ENCODE data around the gene PRF1. TPM values are rescaled to one million over a fixed set of nuclear protein-coding genes. Genes with fewer than 3 reads are reported as not detected.

Gene PRF1
- total and polyA plus RNA-seq, 10 donors = 6.6 to 79.6 (median 54.6) TPM

DNA sequence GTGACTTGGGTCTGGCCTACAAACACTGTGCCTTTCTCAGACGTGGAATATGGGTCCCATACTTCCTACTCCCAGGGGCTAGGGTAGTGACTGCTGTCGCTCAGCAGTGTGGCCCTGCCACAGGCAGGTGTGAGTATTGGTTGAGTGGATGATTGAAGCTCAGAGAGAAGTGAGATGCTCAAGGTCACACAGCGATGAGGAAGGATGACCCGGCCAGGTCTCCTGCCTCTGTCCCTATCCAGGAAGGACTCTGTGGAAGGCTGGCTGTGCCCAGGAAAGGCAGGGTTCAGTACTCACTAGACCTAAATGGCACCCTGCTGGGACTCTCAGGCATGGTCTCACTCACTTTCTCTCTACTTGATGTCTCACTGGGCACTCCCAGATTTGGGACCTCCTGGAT is 2.8 kb downstream of the PRF1 start:
- peaks cover 0 to 60% (median 8%) of the 10 kb centered on the region in 6 donors for H3K4me1 ChIP-seq
- peaks cover 0 to 41% (median 0%) of the 10 kb centered on the region in 6 donors for H3K36me3 ChIP-seq
- peak overlapping the region in 2 of 8 donors; percentile 82 to 89 for H3K27ac ChIP-seq
- H3K9me3 ChIP-seq = no peaks in the 10 kb centered on the region
- H3K27me3 ChIP-seq (replicated peaks in 1 of 7) = no peaks in the 10 kb centered on the region
- intact Hi-C loops (cut with DNase I; ENCODE audit: low total_unique reads) = no loop called here
- H3K4me3 ChIP-seq = peak overlapping the region in 4 of 8 donors; percentile 39 to 68 (median 44)
- 74 to 87% (median 82%) methylated on average over 4 of the region's 4 CpGs for WGBS, 5 donors
- peak; percentile 52 for DNase-seq
- TF ChIP-seq POLR2A (IDR thresholded peaks at IDR 0.05) = no peak
- TF ChIP-seq CTCF (IDR thresholded peaks at IDR 0.05 in 8 of 11, conservative IDR thresholded peaks at IDR 0.05 in 3 of 11) = no peak
- no peak for TF ChIP-seq POLR2AphosphoS5 (IDR thresholded peaks at IDR 0.05)

DNA sequence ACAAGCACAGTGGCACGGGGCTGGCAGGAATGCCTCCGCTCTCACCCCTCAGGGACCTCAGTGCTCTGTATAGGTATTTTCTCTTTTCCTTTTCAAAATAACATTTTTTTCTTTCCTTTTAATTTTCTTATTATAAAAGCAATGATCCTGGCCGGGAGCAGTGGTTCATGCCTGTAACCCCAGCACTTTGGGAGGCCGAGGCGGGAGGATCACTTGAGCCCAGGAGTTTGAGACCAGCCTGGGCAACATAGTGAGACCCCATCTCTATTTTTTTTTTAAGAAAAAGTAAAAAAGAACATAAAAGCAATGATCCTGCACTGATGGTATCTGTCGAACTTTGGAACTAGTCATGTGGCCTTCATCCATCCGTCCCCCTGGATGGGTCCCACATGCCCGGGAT is 3.2 kb downstream of the PRF1 start:
- peak overlapping the region in 4 of 8 donors; percentile 39 to 68 (median 44) for H3K4me3 ChIP-seq
- DNase-seq = no peak
- intact Hi-C loops (cut with DNase I; ENCODE audit: low total_unique reads) = no loop called here
- H3K9me3 ChIP-seq = no peaks in the 10 kb centered on the region
- peaks cover 0 to 64% (median 8%) of the 10 kb centered on the region in 6 donors for H3K4me1 ChIP-seq
- no peaks in the 10 kb centered on the region for H3K27me3 ChIP-seq (replicated peaks in 1 of 7)
- TF ChIP-seq POLR2A (IDR thresholded peaks at IDR 0.05) = no peak
- TF ChIP-seq POLR2AphosphoS5 (IDR thresholded peaks at IDR 0.05) = no peak
- TF ChIP-seq CTCF (IDR thresholded peaks at IDR 0.05 in 8 of 11, conservative IDR thresholded peaks at IDR 0.05 in 3 of 11) = no peak
- peaks cover 0 to 41% (median 0%) of the 10 kb centered on the region in 6 donors for H3K36me3 ChIP-seq
- WGBS, 5 donors = 92 to 96% (median 95%) methylated on average over 8 of the region's 8 CpGs
- peak overlapping the region in 1 of 8 donors; percentile 89 for H3K27ac ChIP-seq

GRCh38 chr10:70598857-70599295 is 3.7 kb downstream of the PRF1 start:
- Histone ChIP-seq H3K9me3 (no peaks in the 10 kb centered on the region), H3K27ac (no peak overlapping the region), H3K4me3 (peak overlapping the region in 3 of 8 donors; percentile 12 to 68 (median 39)), H3K4me1 (peaks cover 0 to 64% (median 8%) of the 10 kb centered on the region in 6 donors), H3K27me3 (replicated peaks in 1 of 7) (no peaks in the 10 kb centered on the region), H3K36me3 (peaks cover 0 to 41% (median 0%) of the 10 kb centered on the region in 6 donors)
- TF ChIP-seq POLR2AphosphoS5 (IDR thresholded peaks at IDR 0.05) (peak in 1 of 3 donors; percentile 18), POLR2A (IDR thresholded peaks at IDR 0.05) (no peak), CTCF (IDR thresholded peaks at IDR 0.05 in 8 of 11, conservative IDR thresholded peaks at IDR 0.05 in 3 of 11) (no peak)
- intact Hi-C loops (cut with DNase I; ENCODE audit: low total_unique reads) = no loop called here
- no peak for DNase-seq
- WGBS, 5 donors = 79 to 89% (median 80%) methylated on average over 16 of the region's 16 CpGs

DNA sequence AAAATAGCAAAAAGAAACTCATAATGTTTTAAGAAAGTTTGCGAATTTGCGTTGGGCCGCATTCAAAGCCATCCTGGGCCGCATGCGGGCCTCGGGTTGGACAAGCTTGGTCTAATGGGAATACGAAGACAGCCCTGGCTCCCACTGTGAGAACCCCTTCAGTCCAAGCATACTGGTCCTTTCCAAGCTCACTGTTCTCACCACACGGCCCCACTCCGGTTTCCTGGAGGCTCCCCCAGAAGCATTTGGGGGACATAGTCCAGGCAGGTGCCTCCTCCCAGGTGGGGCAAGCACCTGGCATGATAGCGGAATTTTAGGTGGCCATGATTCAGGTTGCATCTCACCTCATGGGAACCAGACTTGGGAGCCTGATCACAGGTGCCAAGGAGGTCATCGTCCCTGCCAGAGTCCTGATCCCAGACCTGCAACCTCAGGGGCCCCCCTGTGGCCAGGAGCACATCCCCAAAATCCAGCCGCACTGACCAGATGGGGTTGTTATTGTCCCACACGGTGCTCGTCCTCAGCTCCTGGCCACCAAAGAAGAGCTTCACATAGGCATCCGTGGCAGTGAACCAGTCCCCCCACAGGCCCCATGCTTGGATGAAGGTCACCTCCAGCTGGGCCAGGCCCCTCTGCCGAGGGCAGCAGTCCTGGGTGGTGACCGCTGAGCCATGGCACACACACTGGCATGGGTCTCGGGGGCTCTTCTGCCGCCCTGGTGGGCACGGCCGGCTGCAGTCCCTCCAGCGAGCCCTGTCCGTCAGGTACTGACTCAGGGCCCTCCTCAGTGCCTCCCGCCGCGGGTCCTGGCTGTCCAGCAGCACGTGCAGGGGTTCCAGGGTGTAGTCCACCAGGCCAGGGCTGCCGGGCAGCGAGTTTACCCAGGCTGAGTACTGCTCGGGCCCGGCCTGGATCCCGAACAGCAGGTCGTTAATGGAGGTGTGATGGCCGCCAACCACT is 4.4 kb downstream of the PRF1 start:
- Histone ChIP-seq H3K36me3 (peaks cover 0 to 41% (median 0%) of the 10 kb centered on the region in 6 donors), H3K9me3 (no peaks in the 10 kb centered on the region), H3K4me3 (peak overlapping the region in 2 of 8 donors; percentile 39 to 68), H3K27me3 (replicated peaks in 1 of 7) (no peaks in the 10 kb centered on the region), H3K27ac (no peak overlapping the region), H3K4me1 (peaks cover 0 to 56% (median 8%) of the 10 kb centered on the region in 6 donors)
- WGBS, 5 donors = 93 to 97% (median 96%) methylated on average over 13 to 34 of the region's 34 CpGs
- TF ChIP-seq CTCF (IDR thresholded peaks at IDR 0.05 in 8 of 11, conservative IDR thresholded peaks at IDR 0.05 in 3 of 11) (no peak), POLR2A (IDR thresholded peaks at IDR 0.05) (no peak), POLR2AphosphoS5 (IDR thresholded peaks at IDR 0.05) (peak in 1 of 3 donors; percentile 53)
- intact Hi-C loops (cut with DNase I; ENCODE audit: low total_unique reads) = no loop called here
- DNase-seq = no peak

Data from spleen (tissue), 11 donors.